HG02981 (cell line): ENCODE results near the gene PRF1.
"Not testable (repeated sequence)": the region's sequence is repeated elsewhere in the genome, so short reads cannot be mapped to it uniquely, and the experiment has no call there.

Experiments used
- ATAC-seq: cut with Tn5 transposase; IDR thresholded peaks from one replicate; pipeline ENCODE4 v1.9.1; 2021; ENCODE audit warnings: mild to moderate bottlenecking, moderate library complexity; ENCODE audit not compliant: unreplicated experiment

PRF1 gene

GRCh38 chr10:70617798-70618568 lies 15.4 kb upstream of the PRF1 start:
- no peak for ATAC-seq

GRCh38 chr10:70616761-70617160 lies 14.2 kb upstream of the PRF1 start:
- ATAC-seq = no peak

GRCh38 chr10:70615784-70616522 lies 13.4 kb upstream of the PRF1 start:
- no peak for ATAC-seq

GRCh38 chr10:70615211-70615610 lies 12.7 kb upstream of the PRF1 start:
- no peak for ATAC-seq

- ATAC-seq = not testable (repeated sequence)
Observed at GRCh38 chr10:70614364-70614763, 11.8 kb upstream of the PRF1 start.

- no peak for ATAC-seq
Observed at GRCh38 chr10:70613941-70614340, 11.4 kb upstream of the PRF1 start.

- no peak for ATAC-seq
Observed at GRCh38 chr10:70607936-70608335, 5.4 kb upstream of the PRF1 start.

- no peak for ATAC-seq
Observed at GRCh38 chr10:70605161-70605560, 2.6 kb upstream of the PRF1 start.

GRCh38 chr10:70604106-70604505 lies 1.6 kb upstream of the PRF1 start:
- ATAC-seq = no peak

- ATAC-seq = no peak
Observed at GRCh38 chr10:70603449-70603801, 884 bp upstream of the PRF1 start.

- no peak for ATAC-seq
Observed at GRCh38 chr10:70601746-70602145, 795 bp downstream of the PRF1 start.

- no peak for ATAC-seq
Observed at GRCh38 chr10:70600512-70601395, 1.8 kb downstream of the PRF1 start.

GRCh38 chr10:70599791-70600190 lies 2.8 kb downstream of the PRF1 start:
- no peak for ATAC-seq

- ATAC-seq = no peak
Observed at GRCh38 chr10:70599319-70599718, 3.2 kb downstream of the PRF1 start.

- no peak for ATAC-seq
Observed at GRCh38 chr10:70598857-70599295, 3.7 kb downstream of the PRF1 start.

GRCh38 chr10:70597856-70598815 lies 4.4 kb downstream of the PRF1 start:
- ATAC-seq = no peak

- no peak for ATAC-seq
Observed at GRCh38 chr10:70596860-70597809, 5.4 kb downstream of the PRF1 start.

- ATAC-seq = no peak
Observed at GRCh38 chr10:70596110-70596798, 6.3 kb downstream of the PRF1 start.
